ENCODE data around the gene SCAF1. TPM values are rescaled to one million over a fixed set of nuclear protein-coding genes. Genes with fewer than 3 reads are reported as not detected.
A peak's percentile ranks its signal among the peaks of the same experiment; 100 is the strongest.
"Not testable (repeated sequence)": the region's sequence is repeated elsewhere in the genome, so short reads cannot be mapped to it uniquely, and the experiment has no call there.

Gene SCAF1
- total RNA-seq, 2 experiments from 2014 or later: 78.8 to 79.3 TPM

DNA sequence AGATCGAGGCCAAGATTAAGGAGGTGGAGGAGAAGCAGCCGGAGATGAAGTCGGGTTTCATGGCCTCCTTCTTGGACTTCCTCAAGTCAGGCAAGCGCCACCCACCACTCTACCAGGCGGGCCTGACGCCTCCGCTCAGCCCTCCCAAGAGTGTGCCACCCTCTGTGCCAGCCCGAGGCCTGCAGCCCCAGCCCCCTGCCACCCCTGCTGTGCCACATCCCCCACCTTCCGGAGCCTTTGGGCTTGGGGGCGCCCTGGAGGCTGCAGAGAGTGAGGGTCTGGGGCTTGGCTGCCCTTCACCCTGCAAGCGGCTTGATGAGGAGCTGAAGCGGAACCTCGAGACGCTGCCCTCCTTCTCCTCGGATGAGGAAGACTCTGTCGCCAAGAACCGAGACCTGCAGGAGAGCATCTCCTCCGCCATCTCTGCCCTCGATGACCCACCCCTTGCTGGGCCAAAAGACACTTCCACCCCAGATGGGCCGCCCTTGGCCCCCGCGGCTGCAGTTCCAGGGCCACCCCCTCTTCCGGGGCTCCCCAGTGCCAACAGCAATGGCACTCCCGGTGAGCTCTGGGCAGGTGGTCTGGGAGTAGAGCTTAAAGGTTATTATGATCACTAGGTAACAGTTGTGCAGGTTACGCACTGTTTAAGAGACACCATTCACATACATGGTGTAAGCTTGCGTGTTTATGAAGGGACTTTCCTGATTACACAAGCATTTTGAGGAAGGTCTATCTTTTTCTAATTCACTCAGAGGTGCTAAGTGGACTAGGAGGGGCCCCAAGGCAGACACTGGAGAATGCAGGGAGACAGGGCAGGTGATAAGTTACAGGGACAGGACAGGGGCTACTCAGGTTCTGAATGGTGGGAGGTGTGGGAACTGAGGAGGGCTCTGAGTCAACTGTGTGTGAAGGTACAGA lies 42.4 kb upstream of the SCAF1 start:
- DNase-seq (no peak), ATAC-seq (no peak)
- H3K36me3 Mint-ChIP-seq: peaks cover 26% of the 10 kb centered on the region
- no peak overlapping the region for H3K27ac Mint-ChIP-seq
- no peak overlapping the region for H3K4me3 Mint-ChIP-seq
- H3K4me1 Mint-ChIP-seq: no peaks in the 10 kb centered on the region
- CTCF ChIA-PET: no interaction called here
- no peaks in the 10 kb centered on the region for H3K9me3 Mint-ChIP-seq (ENCODE audit: low read depth)
- no peaks in the 10 kb centered on the region for H3K27me3 Mint-ChIP-seq

DNA sequence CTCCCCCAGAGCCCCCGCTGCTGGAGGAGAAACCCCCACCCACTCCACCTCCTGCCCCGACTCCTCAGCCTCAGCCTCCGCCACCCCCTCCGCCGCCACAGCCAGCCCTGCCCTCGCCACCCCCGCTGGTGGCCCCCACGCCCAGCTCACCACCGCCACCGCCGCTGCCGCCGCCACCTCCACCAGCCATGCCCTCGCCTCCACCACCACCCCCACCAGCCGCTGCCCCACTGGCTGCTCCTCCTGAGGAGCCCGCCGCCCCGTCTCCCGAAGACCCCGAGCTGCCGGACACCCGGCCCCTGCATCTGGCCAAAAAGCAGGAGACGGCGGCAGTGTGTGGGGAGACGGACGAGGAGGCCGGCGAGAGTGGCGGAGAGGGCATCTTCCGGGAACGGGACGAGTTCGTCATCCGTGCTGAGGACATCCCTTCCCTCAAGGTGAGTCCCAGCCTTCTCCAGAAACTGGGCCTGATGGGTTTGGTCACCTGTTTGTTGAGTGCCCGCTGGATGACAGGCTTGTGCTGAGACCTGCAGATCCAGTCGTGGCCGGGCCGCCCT lies 40.4 kb upstream of the SCAF1 start:
- Mint-ChIP-seq H3K36me3 (peaks cover 25% of the 10 kb centered on the region), H3K27me3 (no peaks in the 10 kb centered on the region), H3K27ac (no peak overlapping the region), H3K9me3 (ENCODE audit: low read depth) (no peaks in the 10 kb centered on the region), H3K4me1 (no peaks in the 10 kb centered on the region), H3K4me3 (no peak overlapping the region)
- CTCF ChIA-PET: interaction anchor here (1.2 kb wide), 1 partner anchor 10 kb away, joined by 3 read pairs; no protein-coding TSS in a partner anchor
- ATAC-seq (no peak), DNase-seq (no peak)

DNA sequence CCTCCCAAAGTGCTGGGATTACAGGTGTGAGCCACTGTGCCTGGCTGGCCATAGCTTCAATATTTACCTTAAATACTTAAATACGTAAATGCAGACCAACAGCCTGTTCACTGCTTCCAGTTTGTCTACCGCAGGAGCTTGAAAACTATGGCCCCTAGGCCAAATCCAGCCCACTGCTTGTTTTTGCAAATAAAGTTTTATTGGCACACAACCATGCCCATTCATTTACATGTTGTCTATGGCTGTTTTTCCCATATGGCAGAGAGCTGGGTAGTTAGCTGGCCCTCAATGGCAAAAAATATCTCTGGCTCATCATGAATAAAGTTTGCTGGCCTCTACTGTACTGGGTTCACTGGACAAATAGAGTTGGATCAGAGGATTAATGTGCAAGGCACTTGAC lies 39.2 kb upstream of the SCAF1 start:
- H3K27ac Mint-ChIP-seq: no peak overlapping the region
- H3K27me3 Mint-ChIP-seq: no peaks in the 10 kb centered on the region
- no peaks in the 10 kb centered on the region for H3K4me1 Mint-ChIP-seq
- no peak for ATAC-seq
- CTCF ChIA-PET: interaction anchor here (1.2 kb wide), 2 partner anchors 8 to 9 kb away, joined by 3 read pairs; no protein-coding TSS in a partner anchor
- DNase-seq: no peak
- peaks cover 25% of the 10 kb centered on the region for H3K36me3 Mint-ChIP-seq
- H3K9me3 Mint-ChIP-seq (ENCODE audit: low read depth): no peaks in the 10 kb centered on the region
- no peak overlapping the region for H3K4me3 Mint-ChIP-seq

DNA sequence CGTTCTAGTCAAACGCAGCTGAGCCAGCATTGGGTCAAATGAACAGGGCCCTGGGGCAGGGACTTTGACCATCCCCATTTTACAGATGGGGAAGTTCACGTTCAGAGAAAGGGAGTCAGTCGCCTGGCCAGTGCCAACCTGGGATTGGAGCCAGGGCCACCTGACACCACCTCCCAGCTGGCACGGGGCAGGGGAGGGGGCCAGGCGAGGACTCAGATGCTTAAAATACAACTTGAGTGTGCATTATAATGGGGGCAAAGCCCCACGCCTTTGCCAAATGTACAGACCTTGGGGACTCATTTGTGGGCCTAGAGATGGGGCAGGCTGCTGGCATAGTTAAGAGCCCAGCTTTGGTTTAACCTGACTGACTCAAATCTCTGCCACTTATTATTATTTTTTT lies 36.4 kb upstream of the SCAF1 start:
- Mint-ChIP-seq H3K9me3 (ENCODE audit: low read depth) (no peaks in the 10 kb centered on the region), H3K4me1 (no peaks in the 10 kb centered on the region), H3K27ac (no peak overlapping the region), H3K36me3 (peaks cover 21% of the 10 kb centered on the region), H3K27me3 (no peaks in the 10 kb centered on the region), H3K4me3 (no peak overlapping the region)
- DNase-seq (no peak), ATAC-seq (no peak)
- CTCF ChIA-PET: no interaction called here

DNA sequence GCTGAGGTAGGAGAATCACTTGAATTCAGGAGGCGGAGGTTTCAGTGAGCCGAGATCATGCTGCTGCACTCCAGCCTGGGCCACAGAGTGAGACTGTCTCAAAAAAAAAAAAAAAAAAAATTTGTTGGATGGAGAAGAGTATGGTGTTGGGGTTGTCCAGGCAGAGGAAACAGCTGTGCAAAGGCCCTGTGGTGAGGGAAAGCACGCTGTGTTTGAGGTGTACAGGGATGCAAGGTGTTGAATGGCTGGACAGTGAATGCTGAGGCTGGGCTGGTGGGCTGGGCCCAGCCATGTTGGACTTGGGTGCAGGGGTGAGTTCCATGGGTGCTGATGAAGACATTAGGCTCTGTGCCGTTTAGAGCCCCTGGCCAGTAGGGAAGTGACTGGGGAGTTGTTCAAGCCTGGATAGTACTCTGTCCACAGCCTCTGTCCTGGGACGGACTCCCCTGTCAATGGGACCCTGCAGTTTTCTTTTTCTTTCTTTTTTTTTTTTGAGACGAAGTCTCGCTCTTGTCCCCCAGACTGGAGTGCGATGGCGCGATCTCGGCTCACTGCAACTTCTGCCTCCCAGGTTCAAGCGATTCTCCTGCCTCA lies 32.4 kb upstream of the SCAF1 start:
- no peak for ATAC-seq
- CTCF ChIA-PET: interaction anchor here (0.7 to 1.6 kb wide), 3 partner anchors 7 to 61 kb away, joined by 3 read pairs; no protein-coding TSS in a partner anchor
- Mint-ChIP-seq H3K27me3 (no peaks in the 10 kb centered on the region), H3K9me3 (ENCODE audit: low read depth) (no peaks in the 10 kb centered on the region), H3K27ac (no peak overlapping the region), H3K36me3 (peaks cover 9% of the 10 kb centered on the region), H3K4me1 (peaks cover 16% of the 10 kb centered on the region), H3K4me3 (no peak overlapping the region)
- DNase-seq: no peak

DNA sequence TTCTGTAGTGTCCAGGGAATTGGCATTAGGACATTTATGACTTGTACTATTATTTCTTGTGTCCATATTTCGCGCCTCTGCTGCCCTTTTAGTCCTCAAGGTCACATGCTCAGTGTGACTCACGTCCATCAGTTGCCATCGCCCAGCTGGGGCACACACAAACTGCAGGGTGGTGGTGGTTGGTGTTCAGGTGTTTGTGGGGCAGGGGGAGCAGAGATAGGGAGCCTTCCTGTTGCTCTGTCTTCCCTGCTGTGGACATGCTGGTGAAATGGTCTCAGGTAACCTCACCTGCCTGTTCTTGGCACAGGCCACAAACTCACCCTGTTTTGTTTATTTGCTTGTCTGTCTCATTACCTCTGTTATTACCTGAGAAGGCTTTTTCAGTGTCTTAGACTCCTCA lies 28.6 kb upstream of the SCAF1 start:
- CTCF ChIA-PET: no interaction called here
- Mint-ChIP-seq H3K9me3 (ENCODE audit: low read depth) (no peaks in the 10 kb centered on the region), H3K36me3 (peaks cover 37% of the 10 kb centered on the region), H3K27ac (peak overlapping the region; percentile 76), H3K27me3 (no peaks in the 10 kb centered on the region), H3K4me1 (peaks cover 16% of the 10 kb centered on the region), H3K4me3 (no peak overlapping the region)
- DNase-seq: no peak
- ATAC-seq: no peak

DNA sequence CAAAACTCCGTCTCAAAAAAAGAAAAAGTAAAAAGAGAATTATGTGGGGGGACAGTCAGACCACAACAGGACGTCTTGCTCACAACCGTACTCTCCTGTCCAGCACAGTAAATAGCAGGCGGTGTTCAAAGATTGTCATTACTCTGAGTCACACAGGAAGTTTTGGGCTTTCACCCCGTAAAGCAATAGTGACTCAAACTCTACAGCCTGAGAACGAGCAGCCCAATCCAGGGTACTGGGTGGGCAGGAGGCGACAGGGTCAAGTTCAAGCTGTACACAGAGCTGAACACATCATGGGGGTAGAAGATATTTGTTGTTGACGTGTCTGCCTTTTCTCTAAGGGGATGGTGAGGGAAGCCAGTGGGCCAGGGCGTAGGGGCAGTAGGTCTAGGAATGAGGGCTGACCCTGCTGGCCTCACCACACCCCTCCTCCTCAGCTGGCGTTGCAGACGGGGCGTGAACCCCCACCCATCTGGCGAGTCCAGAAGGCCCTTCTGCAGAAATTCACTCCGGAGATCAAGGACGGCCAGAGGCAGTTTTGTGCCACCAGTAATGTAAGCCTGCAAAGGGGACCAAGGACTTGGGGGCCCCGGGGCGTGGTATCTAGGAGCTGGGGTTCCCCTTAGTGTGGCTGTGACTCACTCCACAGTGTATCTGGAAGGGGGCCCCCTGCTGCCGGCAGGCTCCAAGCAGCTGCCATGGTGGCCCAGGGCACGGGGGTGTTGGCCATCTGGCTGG lies 27.7 kb upstream of the SCAF1 start:
- peak; percentile 83 for ATAC-seq
- CTCF ChIA-PET: interaction anchor here (1.2 kb wide), 1 partner anchor 58 kb away, joined by 4 read pairs; no protein-coding TSS in a partner anchor
- Mint-ChIP-seq H3K27ac (peak overlapping the region; percentile 76), H3K4me3 (no peak overlapping the region), H3K36me3 (peaks cover 41% of the 10 kb centered on the region), H3K9me3 (ENCODE audit: low read depth) (no peaks in the 10 kb centered on the region), H3K4me1 (peaks cover 16% of the 10 kb centered on the region), H3K27me3 (no peaks in the 10 kb centered on the region)
- no peak for DNase-seq

DNA sequence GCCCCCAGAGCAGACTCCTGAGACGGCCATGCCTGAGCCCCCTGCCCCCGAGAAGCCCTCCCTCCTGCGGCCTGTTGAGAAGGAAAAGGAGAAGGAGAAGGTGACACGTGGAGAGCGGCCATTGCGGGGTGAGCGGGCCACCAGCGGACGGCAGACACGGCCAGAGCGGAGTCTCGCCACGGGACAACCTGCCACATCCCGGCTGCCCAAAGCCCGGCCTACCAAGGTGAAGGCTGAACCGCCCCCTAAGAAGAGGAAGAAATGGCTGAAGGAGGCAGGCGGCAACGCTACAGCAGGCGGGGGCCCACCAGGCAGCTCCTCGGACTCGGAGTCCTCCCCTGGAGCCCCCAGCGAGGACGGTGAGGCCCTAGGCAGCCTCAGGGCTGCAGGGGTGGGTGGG lies 26.1 kb upstream of the SCAF1 start:
- Mint-ChIP-seq H3K27me3 (no peaks in the 10 kb centered on the region), H3K4me1 (peaks cover 16% of the 10 kb centered on the region), H3K27ac (no peak overlapping the region), H3K36me3 (peaks cover 36% of the 10 kb centered on the region), H3K4me3 (no peak overlapping the region), H3K9me3 (ENCODE audit: low read depth) (no peaks in the 10 kb centered on the region)
- ATAC-seq (no peak), DNase-seq (no peak)
- CTCF ChIA-PET: no interaction called here

DNA sequence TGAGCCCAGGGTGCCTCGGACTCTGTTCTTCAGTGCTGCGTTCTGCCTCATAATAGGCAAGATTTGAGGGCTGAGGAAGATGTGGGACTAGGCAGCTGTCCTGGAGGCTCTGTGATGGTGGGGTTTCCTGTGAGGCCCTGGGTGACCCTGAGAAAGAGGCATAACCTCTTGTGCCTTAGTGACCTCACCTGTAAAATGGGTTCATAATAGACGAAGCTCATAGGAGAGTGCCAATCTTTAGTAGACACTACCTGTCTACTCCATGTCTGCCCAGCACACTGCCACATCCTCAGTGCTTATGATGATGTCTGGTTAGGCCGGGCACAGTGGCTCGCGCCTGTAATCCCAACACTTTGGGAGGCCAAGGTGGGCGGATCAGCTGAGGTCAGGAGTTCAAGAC lies 25.5 kb upstream of the SCAF1 start:
- DNase-seq (no peak), ATAC-seq (no peak)
- Mint-ChIP-seq H3K4me1 (peaks cover 16% of the 10 kb centered on the region), H3K9me3 (ENCODE audit: low read depth) (no peaks in the 10 kb centered on the region), H3K27ac (no peak overlapping the region), H3K4me3 (no peak overlapping the region), H3K27me3 (no peaks in the 10 kb centered on the region), H3K36me3 (peaks cover 36% of the 10 kb centered on the region)
- CTCF ChIA-PET: no interaction called here

DNA sequence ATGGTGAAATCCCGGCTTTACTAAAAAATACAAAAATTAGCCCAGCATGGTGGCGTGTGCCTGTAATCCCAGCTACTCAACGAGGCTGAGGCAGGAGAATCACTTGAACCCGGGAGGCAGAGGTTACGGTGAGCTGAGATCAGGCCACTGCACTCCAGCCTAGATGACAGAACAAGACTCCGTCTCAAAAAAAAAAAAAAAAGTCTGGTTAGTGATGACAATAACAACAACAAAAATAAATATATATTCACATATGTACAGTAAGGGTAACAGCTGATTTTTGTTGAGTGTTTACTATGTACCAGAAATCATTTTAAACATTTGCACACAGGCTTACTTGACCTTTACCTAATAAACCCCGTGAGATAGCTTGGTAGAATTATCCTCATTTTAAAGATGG lies 25.1 kb upstream of the SCAF1 start:
- CTCF ChIA-PET: no interaction called here
- Mint-ChIP-seq H3K27me3 (no peaks in the 10 kb centered on the region), H3K36me3 (peaks cover 39% of the 10 kb centered on the region)

DNA sequence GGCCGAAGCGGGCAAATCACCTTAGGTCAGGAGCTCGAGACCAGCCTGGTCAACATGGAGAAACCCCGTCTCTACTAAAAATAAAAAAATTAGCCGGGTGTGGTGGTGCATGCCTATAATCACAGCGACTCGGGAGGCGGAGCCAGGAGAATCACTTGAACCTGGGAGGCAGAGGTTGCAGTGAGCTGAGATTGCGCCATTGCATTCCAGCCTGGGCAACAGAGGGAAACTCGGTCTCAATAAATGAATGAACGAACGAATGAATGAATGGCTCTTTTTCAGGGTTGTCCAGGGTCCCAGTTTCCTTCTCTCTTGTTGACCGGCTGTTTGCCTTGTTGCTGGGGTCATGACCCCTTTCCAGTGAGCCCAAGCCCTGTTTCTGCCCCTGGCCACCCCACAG lies 24.1 kb upstream of the SCAF1 start:
- CTCF ChIA-PET; H3K9me3 Mint-ChIP-seq (ENCODE audit: low read depth); H3K27ac Mint-ChIP-seq; ATAC-seq; DNase-seq; H3K27me3 Mint-ChIP-seq; H3K4me3 Mint-ChIP-seq: not testable (repeated sequence)
- H3K36me3 Mint-ChIP-seq: peaks cover 39% of the 10 kb centered on the region
- peaks cover 13% of the 10 kb centered on the region for H3K4me1 Mint-ChIP-seq

More for the DNA sequence above, 25.1 kb upstream of the SCAF1 start:
- H3K4me3 Mint-ChIP-seq: no peak overlapping the region
- no peaks in the 10 kb centered on the region for H3K9me3 Mint-ChIP-seq (ENCODE audit: low read depth)
- no peak overlapping the region for H3K27ac Mint-ChIP-seq
- ATAC-seq: no peak
- peaks cover 16% of the 10 kb centered on the region for H3K4me1 Mint-ChIP-seq
- DNase-seq: no peak

DNA sequence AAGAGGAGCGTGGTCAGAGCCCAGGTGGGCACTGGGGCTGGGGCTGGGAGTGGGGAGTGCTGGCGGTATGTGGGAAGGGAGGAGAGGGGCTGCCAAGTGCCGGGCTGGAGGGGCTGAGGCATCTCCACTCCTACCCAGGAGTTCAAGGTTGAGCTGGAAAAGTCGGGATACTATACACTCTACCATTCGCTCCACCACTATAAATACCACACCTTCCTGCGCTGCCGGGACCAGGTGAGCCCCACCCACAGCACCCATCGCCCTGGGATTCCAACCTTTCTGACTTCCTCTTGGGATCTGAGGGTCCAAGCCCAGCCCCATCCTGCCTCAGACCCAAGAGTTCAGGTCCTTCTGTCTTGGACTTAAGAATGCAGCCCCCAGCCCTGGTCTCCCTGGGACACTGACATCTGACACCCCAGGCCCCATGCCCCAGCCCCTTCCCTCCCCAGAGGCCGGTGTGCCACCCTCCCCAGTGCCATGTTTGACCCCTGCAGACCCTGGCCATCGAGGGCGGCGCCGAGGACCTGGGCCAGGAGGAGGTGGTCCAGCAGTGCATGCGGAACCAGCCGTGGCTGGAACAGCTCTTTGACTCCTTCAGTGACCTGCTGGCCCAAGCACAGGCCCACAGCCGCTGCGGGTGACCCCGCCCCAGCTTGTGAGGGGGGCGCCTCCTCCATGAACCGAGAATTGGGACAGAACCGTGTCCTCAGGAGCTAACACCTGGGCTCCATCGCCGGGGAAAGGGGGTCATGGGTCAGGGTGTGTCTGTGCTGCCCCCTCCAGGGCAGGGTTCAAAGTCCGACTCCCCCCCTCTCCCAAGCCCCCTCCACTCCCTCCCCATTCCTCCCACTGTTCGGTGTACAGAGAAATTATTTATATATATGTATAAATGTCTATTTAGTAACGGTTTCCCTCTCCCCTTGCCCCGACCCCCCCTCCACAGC lies 16.8 kb upstream of the SCAF1 start:
- Mint-ChIP-seq H3K27ac (no peak overlapping the region), H3K27me3 (no peaks in the 10 kb centered on the region), H3K9me3 (ENCODE audit: low read depth) (no peaks in the 10 kb centered on the region), H3K4me1 (no peaks in the 10 kb centered on the region), H3K36me3 (peaks cover 20% of the 10 kb centered on the region), H3K4me3 (no peak overlapping the region)
- CTCF ChIA-PET: interaction anchor here (1.0 kb wide), 1 partner anchor 58 kb away, joined by 3 read pairs; no protein-coding TSS in a partner anchor
- DNase-seq (no peak), ATAC-seq (peak; percentile 15)

Measured in activated CD8-positive, alpha-beta memory T cell treated with anti-CD3 and anti-CD28 coated beads, Interleukin-2, amount 10 ng/mL, durations not matched to agents 7 days and 5 days (primary cell).